GM10248 (cell line): Measurements from ENCODE around the gene SELPLG.

Source experiments
- CTCF ChIA-PET: fragments of 300-600 bp; sonication (Branson Sonifier 250); formaldehyde crosslinking; extraction: SDS; loops from one replicate; lab custom pipeline; 2021; ENCODE audit warnings: antibody characterized with exemption; lab: Yijun Ruan, JAX
- POLR2A ChIA-PET: fragments of 350-650 bp; sonication (Branson Sonifier 250); formaldehyde crosslinking; extraction: SDS; loops from one replicate; lab custom pipeline; 2020; ENCODE audit warnings: antibody characterized with exemption; lab: Yijun Ruan, JAX
- DNase-seq: peaks from one replicate; pipeline ENCODE4 v3.0.0; 2012; ENCODE audit errors: extremely low spot score
- CTCF ChIP-seq: IDR thresholded peaks from 2 replicates; pipeline ENCODE4 v1.5.1; 2012; ENCODE audit warnings: mild to moderate bottlenecking, low read depth; ENCODE audit errors: extremely low read depth, missing control alignments, control extremely low read depth

The SELPLG gene

GRCh38 chr12:108599948-108600701, 33.6 kb downstream of the SELPLG start:
- TF ChIP-seq CTCF = no peak
- no peak for DNase-seq
- POLR2A ChIA-PET = no interaction called here
- CTCF ChIA-PET = interaction anchor here (1.0 to 1.8 kb wide), 8 partner anchors 8 to 30 kb away, joined by 3 to 6 read pairs (median 3); no protein-coding TSS in a partner anchor

- no peak for DNase-seq
- ChIA-PET CTCF (interaction anchor here (1.0 to 1.8 kb wide), 5 partner anchors 9 to 29 kb away, joined by 3 to 4 read pairs (median 3); no protein-coding TSS in a partner anchor), POLR2A (no interaction called here)
- no peak for TF ChIP-seq CTCF
Observed at GRCh38 chr12:108599541-108599940, 34.2 kb downstream of the SELPLG start.

GRCh38 chr12:108598553-108599250, 35.0 kb downstream of the SELPLG start:
- no peak for TF ChIP-seq CTCF
- POLR2A ChIA-PET = no interaction called here
- no peak for DNase-seq
- CTCF ChIA-PET = interaction anchor here (1.1 kb wide), 1 partner anchor 15 kb away, joined by 3 read pairs; no protein-coding TSS in a partner anchor

GRCh38 chr12:108597559-108598471, 35.9 kb downstream of the SELPLG start, which contains the start of gene TMEM119:
Gene TMEM119, minus strand, starts transcription at chr12:108598084. Its CDS starts 5,701 bp downstream, at chr12:108592383.
- CTCF ChIA-PET = interaction anchor here (1.1 kb wide), 1 partner anchor 16 kb away, joined by 3 read pairs; no protein-coding TSS in a partner anchor
- DNase-seq = no peak

GRCh38 chr12:108596854-108597558, 36.7 kb downstream of the SELPLG start:
- DNase-seq = no peak
- POLR2A ChIA-PET = no interaction called here
- TF ChIP-seq CTCF = no peak
- CTCF ChIA-PET = interaction anchor here (1.8 to 2.4 kb wide), 2 partner anchors 15 to 21 kb away, joined by 6 to 9 read pairs; no protein-coding TSS in a partner anchor

More at GRCh38 chr12:108597559-108598471, 35.9 kb downstream of the SELPLG start, which contains the start of gene TMEM119:
- TF ChIP-seq CTCF = no peak
- POLR2A ChIA-PET = no interaction called here
